Limb (tissue), 2 donors: Measurements from ENCODE around the gene FAM20A.
"Not testable (repeated sequence)": the region's sequence is repeated elsewhere in the genome, so short reads cannot be mapped to it uniquely, and the experiment has no call there.

ENCODE experiments used
- DNase-seq, 2 donors: peaks; one replicate each; pipeline ENCODE4 v3.0.0-alpha.2; 2016; ENCODE audit errors: extremely low spot score in 2 of 2

FAM20A gene

DNA sequence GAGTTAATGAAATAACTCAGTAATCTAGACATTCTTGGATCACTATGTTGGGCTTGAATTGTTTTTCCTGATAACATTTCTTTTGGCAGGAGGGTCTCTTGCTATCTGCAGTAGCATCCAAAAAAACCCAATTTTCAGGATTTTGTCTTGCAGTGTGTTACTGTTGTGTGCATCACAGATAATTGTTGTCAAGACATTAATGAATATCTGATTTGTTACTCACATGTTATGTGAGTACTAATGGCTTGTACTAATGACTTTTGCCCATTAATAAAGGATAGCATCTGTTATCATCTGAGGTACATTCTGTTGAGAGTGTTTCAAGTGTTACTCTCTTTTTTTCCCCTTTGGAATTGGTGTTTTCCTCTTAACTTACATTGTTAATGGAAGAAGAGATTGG lies 78.9 kb downstream of the FAM20A start:
- DNase-seq = no peak

DNA sequence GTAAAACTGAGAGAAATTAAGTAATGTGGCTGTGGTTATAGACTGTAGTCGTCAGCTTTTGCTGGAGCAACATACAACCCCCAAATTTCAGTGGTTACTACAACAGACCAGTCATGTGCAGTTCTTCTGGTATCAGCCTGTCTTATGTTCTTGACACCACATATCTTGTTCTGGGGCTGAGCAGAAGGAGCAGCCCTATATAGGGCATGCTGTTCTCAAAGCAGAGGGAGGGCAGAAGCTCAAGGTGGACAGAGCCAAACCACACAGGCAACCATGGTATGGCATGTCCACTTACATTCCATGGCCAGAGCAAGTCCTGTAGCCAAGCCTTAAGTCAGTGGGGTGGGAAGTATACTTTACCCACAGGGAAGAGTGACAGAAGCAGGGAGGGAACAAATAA lies 81.3 kb downstream of the FAM20A start:
- DNase-seq = no peak

DNA sequence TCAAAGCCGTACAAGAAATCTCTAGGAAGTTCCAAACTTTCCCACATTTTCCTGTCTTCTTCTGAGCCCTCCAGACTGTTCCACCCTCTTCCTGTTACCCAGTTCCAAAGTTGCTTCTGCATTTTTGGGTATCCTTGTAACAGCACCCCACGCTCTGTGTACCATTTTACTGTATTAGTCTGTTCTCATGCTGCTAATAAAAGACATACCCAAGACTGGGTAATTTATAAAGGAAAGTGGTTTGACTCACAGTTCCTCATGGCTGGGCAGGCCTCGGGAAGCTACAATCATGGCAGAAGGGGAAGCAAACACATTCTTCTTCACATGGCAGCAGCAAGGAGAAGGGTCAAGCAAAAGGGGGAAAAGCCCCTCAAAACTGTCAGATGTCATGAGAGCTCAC lies 82.1 kb downstream of the FAM20A start:
- not testable (repeated sequence) for DNase-seq

- no peak for DNase-seq
These were observed 82.9 kb downstream of the FAM20A start for GRCh38 chr17:68518063-68518815.

DNA sequence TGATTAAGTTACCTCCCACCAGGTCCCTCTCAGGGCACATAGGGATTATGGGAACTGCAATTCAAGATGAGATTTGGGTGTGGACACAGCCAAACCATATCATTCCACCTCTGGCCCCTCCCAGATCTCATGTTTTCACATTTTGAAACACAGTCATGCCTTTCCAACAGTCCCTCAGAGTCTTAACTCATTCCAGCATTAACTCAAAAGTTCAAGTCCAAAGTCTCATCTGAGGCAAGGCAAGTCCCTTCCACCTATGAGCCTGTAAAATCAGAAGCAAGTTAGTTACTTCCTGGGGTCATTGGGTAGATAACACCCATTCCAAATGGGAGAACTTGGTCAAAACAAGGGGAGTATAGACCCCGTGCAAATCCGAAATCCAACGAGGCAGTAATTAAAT lies 83.6 kb downstream of the FAM20A start:
- DNase-seq = not testable (repeated sequence)

- no peak for DNase-seq
These were observed 84.4 kb downstream of the FAM20A start for GRCh38 chr17:68516732-68517131.

- no peak for DNase-seq
These were observed 86.1 kb downstream of the FAM20A start for GRCh38 chr17:68514831-68515635.

DNA sequence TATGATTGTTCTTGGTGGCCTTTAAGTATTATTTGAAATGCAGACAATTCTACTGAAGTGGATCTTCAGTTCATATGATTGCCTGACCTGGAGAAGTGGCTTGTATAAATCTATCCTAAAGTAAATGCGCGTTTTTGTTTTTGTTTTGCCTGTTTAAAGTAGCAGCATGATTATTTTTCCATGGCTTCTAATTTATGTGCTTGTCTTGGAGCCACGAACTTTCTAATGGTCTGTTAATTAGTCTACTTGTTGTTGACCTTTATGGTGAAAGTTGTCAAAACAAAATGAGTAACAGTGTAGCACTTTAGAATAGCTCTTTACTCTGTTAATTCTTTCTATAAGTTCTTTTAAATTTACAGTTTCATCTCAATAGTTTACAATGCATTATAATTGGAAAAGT lies 87.2 kb downstream of the FAM20A start:
- DNase-seq = no peak

- DNase-seq = peak in 1 of 2 donors; percentile 35
These were observed 88.2 kb downstream of the FAM20A start for GRCh38 chr17:68512960-68513474.

DNA sequence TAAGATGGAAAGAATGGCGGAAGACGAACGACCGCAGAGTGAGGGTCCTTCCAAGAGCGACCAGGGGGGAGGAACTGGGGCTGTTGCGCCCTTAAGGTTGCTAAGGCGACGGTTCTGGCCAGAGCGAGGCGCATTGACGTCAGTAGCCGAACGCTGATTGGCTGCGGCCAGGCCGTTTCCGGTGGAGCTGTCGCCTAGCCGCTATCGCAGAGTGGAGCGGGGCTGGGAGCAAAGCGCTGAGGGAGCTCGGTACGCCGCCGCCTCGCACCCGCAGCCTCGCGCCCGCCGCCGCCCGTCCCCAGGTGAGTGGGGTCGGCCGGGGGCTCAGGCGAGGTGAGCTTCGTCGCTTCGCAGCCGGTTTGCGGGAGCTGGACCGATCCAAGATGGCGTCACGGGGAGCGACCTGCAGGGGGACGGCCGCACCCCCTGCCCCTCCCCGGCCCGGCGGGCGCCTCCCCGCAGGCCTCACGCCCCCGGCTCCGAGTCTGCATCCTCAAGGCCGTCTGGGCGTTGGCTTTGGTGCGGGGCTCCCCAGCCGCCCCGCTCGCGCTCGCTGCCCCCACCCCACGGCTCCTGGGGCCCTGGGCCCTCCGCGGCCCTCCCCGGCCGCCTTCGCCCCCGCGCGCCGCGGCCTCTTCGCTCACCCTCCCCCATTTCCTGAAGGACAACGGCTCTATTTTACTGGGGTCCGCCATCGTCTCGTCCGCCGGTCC lies 88.8 kb downstream of the FAM20A start, which contains the start of gene PRKAR1A:
Gene PRKAR1A, plus strand, starts transcription at position 184 of the 713 bp plus-strand sequence. CDS start 2,970 bp downstream, outside the sequence.
- DNase-seq = peak; percentile 97 to 98

DNA sequence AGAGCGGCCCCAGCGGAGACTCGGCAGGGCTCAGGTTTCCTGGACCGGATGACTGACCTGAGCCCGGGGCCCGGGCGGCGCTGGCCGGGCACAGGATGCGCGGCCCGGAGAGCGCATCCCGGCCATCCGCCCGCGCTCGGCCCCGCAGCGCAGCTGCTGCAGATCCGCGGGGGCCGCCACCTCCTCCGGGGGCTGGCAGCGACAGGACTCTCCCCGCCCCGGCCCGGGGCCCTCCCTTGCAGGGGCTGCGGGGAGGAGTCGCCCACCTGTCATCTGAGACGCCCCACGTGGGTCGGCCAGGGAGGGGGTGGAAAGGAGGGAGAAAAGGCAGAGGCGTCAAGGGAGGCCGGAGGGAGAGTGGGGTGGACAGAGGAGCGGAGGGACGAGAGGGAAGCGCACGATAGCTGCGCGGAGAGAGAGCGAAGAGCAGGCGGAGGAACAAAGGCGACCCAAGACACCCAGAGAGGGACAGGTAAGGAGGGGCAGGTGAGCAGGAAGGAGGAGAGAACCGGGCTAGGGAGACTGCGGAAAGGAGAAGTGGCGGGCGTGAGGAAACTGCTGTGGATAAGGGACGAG lies 89.4 kb downstream of the FAM20A start:
- DNase-seq = peak; percentile 83 to 93

- no peak for DNase-seq
These were observed 89.9 kb downstream of the FAM20A start for GRCh38 chr17:68511254-68511670.

GRCh38 chr17:68509141-68510057 lies 91.8 kb downstream of the FAM20A start:
- DNase-seq = peak in 1 of 2 donors; percentile 57

DNA sequence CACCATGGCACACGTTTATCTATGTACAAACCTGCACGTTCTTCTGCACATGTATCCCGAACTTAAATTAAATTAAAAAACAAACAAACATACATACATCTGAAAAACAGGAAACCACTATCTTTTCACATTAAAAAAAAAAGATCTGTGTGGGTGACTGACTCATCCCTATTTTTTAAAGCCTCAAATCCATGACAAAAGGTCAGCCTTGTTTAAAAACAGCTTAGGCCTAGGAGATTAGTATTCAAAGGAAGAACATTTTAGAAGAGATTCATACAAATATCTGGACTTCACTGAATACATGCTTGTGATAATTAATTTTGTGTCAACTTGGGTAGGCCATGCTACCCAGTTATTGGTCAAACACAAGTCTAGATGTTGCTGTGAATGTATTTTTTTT lies 93.6 kb downstream of the FAM20A start:
- DNase-seq = no peak

- DNase-seq = no peak
These were observed 95.2 kb downstream of the FAM20A start for GRCh38 chr17:68505951-68506350.

- no peak for DNase-seq
These were observed 100.1 kb downstream of the FAM20A start for GRCh38 chr17:68501074-68501473.

DNA sequence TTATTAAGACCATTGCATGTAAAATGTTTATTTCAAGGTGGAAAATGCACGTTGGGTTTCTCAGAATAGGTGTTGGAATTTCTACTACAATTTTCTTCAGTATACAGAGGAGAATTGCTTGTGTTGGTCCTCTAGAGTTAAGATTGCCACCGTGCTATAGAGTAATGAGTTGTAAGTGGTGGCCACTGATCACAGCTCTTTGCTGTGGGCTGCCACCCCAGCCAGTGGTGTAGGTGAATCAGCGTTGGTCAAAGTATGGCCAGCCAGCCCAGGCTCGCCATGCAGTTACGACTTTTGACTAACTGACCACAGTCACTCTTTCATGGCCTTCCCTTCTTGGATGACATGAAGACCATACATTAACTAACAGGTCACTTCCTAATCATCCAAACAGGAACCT lies 101.6 kb downstream of the FAM20A start:
- no peak for DNase-seq

- no peak for DNase-seq
These were observed 102.5 kb downstream of the FAM20A start for GRCh38 chr17:68498479-68499326.

GRCh38 chr17:68497885-68498319 lies 103.3 kb downstream of the FAM20A start:
- no peak for DNase-seq
